Testis (tissue), 3 donors: ENCODE data around the gene OASL. TPM values are rescaled to one million over a fixed set of nuclear protein-coding genes. Genes with fewer than 3 reads are reported as not detected.

Experiments
- DNase-seq: peaks from one replicate; pipeline ENCODE4 v3.0.0-alpha.2; 2019
- H3K27ac ChIP-seq, 2 donors: fragments of 200-600 bp; sonication (generic); one replicate each; pipeline ENCODE4 v1.5.1; 2019
- H3K27me3 ChIP-seq: fragments of 200-600 bp; sonication (generic); one replicate; pipeline ENCODE4 v1.5.1; 2019
- H3K36me3 ChIP-seq: fragments of 200-600 bp; sonication (generic); one replicate; pipeline ENCODE4 v1.5.1; 2017; ENCODE audit warnings: low read depth; ENCODE audit errors: missing control alignments
- H3K4me1 ChIP-seq: fragments of 200-600 bp; sonication (generic); one replicate; pipeline ENCODE4 v1.5.1; 2019
- H3K4me3 ChIP-seq, 2 donors: fragments of 200-600 bp; sonication (generic); one replicate each; pipeline ENCODE4 v1.5.1; 2017 to 2019
- H3K9me3 ChIP-seq: fragments of 200-600 bp; sonication (generic); one replicate; pipeline ENCODE4 v1.5.1; 2017
- POLR2A ChIP-seq: fragments of 450-650 bp; IDR thresholded peaks from one replicate; pipeline ENCODE4 v1.6.1; 2017; ENCODE audit warnings: antibody characterized with exemption, mild to moderate bottlenecking, moderate library complexity
- WGBS, 2 donors: methylation state at CpG; one replicate each; pipeline ENCODE4 v1.1.5; 2018; 5-methylcytosine and 5-hydroxymethylcytosine counted together
- intact Hi-C: fragments of 100-400 bp; cut with DNase I; formaldehyde crosslinking; loops from one replicate; pipeline ENCODE4 v1.15.1; 2023; ENCODE audit warnings: low total_unique reads
- polyA plus RNA-seq: library from polyadenylated mRNA; stranded (reverse); fragments of 350-450 nt; fragmentation: Illumina TruSeq; extraction: RNeasy Lipid Tissue Mini Kit (QIAGEN cat#74804); gene quantifications from one replicate; pipeline ENCODE4 v1.2.3, GENCODE V29; 2014; ENCODE audit warnings: low read depth, low replicate concordance; ENCODE audit not compliant: insufficient read depth
- total RNA-seq, 2 donors: library from RNA; depleted of rRNA; stranded (reverse); fragments of >200 nt; gene quantifications; one replicate each; pipeline ENCODE4 v1.2.3, GENCODE V29; 2016
- TF ChIP-seq, protein P1 (sequence below), 3 experiments: fragments of 450-650 bp in 2 of 3; fragments of 200-600 bp in 1 of 3; sonication (generic) in 1 of 3; IDR thresholded peaks; one replicate each; pipeline ENCODE4 v1.5.1; 2016 to 2019; ENCODE audit warnings: antibody characterized with exemption in 3 of 3, mild to moderate bottlenecking in 2 of 3, moderate library complexity in 1 of 3

OASL gene
- total and polyA plus RNA-seq, 3 donors from 2014 or later, result 0.74 to 2.8 (median 1.8) TPM

DNA sequence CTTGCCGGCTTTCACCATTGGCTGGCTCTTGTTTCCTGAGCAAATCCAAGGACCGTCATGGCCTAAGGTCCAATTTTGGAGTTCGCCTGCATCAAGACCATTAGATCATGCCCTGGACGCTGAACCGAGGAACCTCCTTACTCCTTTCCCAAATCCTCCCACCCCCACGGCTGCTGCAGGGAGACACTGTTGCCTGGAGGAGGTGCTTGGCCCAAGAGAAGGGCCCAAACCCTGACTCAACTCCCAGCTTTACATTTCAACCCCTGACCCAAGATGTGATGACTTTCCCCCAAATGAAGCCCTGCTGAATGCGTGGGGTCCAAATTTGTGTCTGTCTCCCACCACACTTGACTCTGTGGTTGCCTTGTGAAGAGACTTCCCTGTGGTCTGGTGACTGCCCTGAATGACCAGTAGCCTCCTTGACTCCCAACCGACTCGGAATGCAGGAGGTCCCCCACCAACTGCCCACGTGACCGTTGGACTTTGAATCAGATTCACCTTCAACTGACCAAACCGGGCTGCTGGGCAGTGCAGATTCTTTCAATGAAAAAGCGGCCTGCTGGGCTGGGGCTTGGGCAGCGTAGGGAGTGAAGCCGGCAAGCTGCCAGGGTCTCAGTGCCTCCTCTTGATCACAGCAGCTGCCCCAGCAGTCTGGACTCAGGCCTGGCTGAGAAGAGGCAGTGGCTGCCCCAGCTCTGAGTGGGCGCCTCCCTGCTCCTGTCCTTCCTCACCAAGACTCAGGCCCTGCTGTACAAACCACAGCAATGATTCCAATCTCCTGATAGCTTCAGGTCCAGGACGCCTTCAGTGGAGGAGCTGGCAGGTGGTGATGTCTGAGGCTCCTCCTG is 46.7 kb upstream of the OASL start:
- H3K9me3 ChIP-seq, result no peaks in the 10 kb centered on the region
- WGBS, 2 donors, result 92 to 95% methylated on average over 16 to 17 of the region's 17 CpGs
- H3K4me3 ChIP-seq, result no peak overlapping the region
- H3K36me3 ChIP-seq, result no peaks in the 10 kb centered on the region
- intact Hi-C loops, result no loop called here
- H3K27ac ChIP-seq, result no peak overlapping the region
- no peaks in the 10 kb centered on the region for H3K27me3 ChIP-seq
- TF ChIP-seq, protein P1, sequence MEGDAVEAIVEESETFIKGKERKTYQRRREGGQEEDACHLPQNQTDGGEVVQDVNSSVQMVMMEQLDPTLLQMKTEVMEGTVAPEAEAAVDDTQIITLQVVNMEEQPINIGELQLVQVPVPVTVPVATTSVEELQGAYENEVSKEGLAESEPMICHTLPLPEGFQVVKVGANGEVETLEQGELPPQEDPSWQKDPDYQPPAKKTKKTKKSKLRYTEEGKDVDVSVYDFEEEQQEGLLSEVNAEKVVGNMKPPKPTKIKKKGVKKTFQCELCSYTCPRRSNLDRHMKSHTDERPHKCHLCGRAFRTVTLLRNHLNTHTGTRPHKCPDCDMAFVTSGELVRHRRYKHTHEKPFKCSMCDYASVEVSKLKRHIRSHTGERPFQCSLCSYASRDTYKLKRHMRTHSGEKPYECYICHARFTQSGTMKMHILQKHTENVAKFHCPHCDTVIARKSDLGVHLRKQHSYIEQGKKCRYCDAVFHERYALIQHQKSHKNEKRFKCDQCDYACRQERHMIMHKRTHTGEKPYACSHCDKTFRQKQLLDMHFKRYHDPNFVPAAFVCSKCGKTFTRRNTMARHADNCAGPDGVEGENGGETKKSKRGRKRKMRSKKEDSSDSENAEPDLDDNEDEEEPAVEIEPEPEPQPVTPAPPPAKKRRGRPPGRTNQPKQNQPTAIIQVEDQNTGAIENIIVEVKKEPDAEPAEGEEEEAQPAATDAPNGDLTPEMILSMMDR (IDR thresholded peaks at IDR 0.05), result no peak
- no peak for TF ChIP-seq POLR2A
- DNase-seq, result no peak
- no peaks in the 10 kb centered on the region for H3K4me1 ChIP-seq

DNA sequence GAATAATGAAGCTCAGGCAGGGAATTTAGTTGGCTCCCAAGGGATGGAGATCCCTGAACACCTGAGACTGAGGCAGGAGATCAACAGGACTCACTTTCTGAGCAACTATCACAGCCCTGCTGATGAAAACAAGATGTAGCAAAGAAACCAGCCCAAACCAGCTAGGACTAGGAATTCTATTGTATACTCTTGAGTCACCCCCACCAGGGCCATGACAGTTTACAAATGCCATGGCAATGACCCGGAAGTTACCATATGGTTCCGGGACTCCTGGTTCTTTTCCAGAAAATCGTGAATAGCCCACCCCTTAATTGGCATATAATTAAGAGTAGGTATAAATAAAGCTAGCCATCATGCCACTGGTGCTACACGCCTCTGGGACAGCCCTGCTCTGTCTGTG is 46.0 kb upstream of the OASL start:
- TF ChIP-seq, protein P1 (IDR thresholded peaks at IDR 0.05), result no peak
- TF ChIP-seq POLR2A, result no peak
- DNase-seq, result no peak
- H3K4me1 ChIP-seq, result no peaks in the 10 kb centered on the region
- no peak overlapping the region for H3K4me3 ChIP-seq
- intact Hi-C loops, result no loop called here
- H3K36me3 ChIP-seq, result no peaks in the 10 kb centered on the region
- no peaks in the 10 kb centered on the region for H3K27me3 ChIP-seq
- WGBS, 2 donors, result 91 to 92% methylated on average over 4 of the region's 4 CpGs
- no peaks in the 10 kb centered on the region for H3K9me3 ChIP-seq
- H3K27ac ChIP-seq, result no peak overlapping the region

DNA sequence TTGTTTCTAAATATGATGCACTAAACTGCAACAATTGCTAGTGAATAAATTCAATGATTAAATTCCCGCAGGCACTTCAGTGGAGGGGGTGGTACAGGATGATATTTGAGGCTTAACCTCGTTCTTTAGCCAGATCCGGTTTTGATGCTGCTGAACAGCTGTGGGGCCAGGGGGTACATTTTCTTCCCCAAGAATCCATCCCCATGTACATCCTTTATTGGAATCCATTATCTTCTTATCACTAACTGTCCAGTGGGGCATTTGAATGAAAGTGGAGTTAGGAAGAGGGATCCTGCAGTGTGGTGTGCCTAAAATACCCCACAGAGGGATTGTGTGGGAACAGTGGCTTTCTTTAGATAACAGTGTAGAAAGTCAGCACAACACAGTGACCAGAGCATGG is 45.2 kb upstream of the OASL start:
- DNase-seq, result no peak
- intact Hi-C loops, result no loop called here
- Histone ChIP-seq H3K4me1 (no peaks in the 10 kb centered on the region), H3K9me3 (no peaks in the 10 kb centered on the region), H3K27me3 (no peaks in the 10 kb centered on the region), H3K4me3 (no peak overlapping the region), H3K27ac (no peak overlapping the region), H3K36me3 (no peaks in the 10 kb centered on the region)
- TF ChIP-seq, protein P1 (IDR thresholded peaks at IDR 0.05), result no peak
- 77 to 80% methylated on average over 3 of the region's 3 CpGs for WGBS, 2 donors

DNA sequence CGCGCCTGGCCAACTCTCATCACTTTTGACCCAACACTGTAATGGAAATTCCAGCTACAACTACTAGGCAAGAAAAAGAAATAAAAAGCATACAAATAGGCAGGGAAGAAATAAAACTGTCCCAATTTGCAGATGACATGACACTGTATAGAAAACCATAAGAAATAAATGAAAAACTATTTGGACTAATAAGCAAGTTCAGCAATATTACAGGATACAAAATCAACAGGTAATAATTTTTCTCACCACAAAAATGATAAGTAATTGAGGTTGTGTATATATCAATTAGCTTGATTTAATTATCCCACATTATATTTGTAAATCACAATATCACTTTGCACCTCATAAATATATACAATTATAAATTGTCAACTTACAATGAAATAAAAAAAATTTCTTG is 41.9 kb upstream of the OASL start:
- no peaks in the 10 kb centered on the region for H3K9me3 ChIP-seq
- H3K27ac ChIP-seq, result no peak overlapping the region
- no peak overlapping the region for H3K4me3 ChIP-seq
- H3K27me3 ChIP-seq, result no peaks in the 10 kb centered on the region
- H3K4me1 ChIP-seq, result no peaks in the 10 kb centered on the region
- intact Hi-C loops, result no loop called here
- H3K36me3 ChIP-seq, result no peaks in the 10 kb centered on the region
- TF ChIP-seq, protein P1 (IDR thresholded peaks at IDR 0.05), result no peak
- no peak for TF ChIP-seq POLR2A
- no peak for DNase-seq
- WGBS, 2 donors, result 98 to 100% methylated on average over 2 of the region's 2 CpGs
